Hematopoietic multipotent progenitor cell treated with erythropoietin and hydrocortisone succinate and interleukin-3 and kit ligand, for 15 days (in vitro differentiated cells): ENCODE data around the gene SREK1IP1.

Experiments used
- DNase-seq: peaks from one replicate; pipeline ENCODE4 v3.0.0-alpha.2; 2015; ENCODE audit warnings: low spot score

The SREK1IP1 gene

GRCh38 chr5:64768358-64769312 lies at the start of gene SREK1IP1, which contains the start of gene CWC27:
Gene SREK1IP1 (minus strand): TSS chr5:64768691. CDS start chr5:64768517, 174 bp downstream.
Gene CWC27 (plus strand): TSS chr5:64768930. CDS start chr5:64769147, 217 bp downstream.
- DNase-seq, result peak; percentile 91

- DNase-seq, result no peak
Measured at GRCh38 chr5:64818245-64818644, 49.8 kb upstream of the SREK1IP1 start.

DNA sequence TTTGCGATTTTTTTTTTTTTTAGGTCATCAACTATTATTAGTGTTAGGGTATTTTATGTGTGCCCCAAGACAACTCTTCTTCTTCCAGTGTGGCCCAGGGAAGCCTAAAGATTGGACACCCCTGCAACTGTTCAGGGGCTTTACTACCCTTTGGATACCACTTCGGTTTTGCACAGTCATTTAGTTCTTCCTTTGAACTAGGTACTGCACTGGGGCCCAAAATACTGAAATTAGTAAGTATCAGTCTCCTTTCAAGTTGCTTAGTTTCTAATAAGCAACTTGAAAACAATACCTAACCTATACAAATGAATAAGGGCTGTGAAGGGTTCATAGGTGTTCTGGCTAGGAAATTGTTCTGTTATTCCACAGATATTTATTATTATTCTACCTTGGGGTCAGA lies 45.6 kb upstream of the SREK1IP1 start:
- no peak for DNase-seq

- DNase-seq, result peak; percentile 52
Measured at GRCh38 chr5:64811050-64811640, 42.7 kb upstream of the SREK1IP1 start.

DNA sequence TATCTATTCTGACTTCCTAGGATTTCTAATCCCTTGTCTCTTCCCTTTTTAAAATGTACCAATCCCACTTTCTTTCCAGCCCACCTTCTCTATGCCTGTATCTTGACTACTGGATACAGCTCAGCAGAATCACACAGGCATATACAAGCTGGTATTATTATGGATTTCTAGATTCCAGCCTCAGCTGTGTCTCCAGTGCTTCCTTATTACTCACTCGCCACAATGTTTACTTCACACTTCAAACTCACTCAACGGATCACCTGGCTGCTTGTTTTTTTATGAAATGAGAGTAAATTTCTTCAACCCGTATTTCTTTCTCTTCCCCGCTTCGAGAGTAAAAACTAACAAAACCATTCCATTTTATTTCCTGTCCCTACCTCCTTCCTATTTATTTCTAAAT lies 39.0 kb upstream of the SREK1IP1 start:
- no peak for DNase-seq

DNA sequence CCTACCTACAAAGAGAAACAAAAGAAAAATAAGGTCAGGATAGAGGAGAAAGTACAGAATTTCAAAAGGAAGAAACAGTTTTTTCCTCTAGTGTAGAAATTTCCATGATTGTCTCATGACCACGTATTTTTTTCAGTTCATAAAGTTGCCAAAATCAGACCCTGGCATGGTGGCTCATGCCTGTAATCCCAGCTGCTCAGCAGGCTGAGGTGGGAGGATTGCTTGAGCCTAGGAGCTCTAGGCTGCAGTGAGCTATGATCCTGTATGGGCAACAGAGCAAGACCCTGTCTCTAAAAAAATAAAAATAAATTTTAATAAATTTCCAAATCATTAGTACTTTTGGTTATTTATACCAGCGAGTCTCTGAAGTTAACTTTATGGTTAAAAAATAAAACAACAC lies 38.0 kb upstream of the SREK1IP1 start:
- no peak for DNase-seq

DNA sequence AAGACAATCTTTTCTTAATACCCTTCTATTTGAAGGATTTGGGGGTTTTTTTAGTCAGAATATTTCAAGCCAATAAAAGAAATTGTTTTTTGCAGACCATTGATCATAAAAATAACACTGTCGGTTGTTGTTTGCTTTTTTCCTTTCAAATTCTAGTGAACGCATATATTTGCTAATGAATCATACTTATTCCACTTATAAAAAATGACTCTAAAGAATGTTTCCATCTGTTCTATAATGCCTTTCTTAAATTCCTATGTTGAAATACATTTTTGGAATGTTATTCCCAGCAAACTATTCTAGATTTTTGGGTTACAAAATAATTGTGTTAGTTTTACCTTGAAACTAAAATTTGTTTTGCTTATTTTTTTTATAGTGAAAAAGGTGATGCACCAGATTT lies 32.4 kb upstream of the SREK1IP1 start:
- DNase-seq, result no peak

DNA sequence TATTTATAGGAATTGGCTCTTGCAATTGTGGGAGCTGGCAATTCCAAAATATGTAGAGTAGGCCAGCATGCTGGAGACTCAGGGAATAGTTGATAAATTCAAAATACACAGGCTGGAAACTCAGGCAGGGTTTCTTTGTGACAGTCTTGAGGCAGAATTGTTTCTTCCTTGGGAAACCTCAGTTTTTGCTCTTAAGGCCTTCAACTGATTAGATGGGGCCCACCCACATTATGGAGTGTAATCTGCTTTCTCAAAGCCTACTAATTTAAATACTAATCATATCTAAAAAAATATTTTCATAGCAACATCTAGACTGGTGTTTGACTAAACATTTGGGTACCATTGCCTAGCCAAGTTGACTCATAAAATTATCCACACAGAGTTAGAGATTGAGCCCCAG lies 27.8 kb upstream of the SREK1IP1 start:
- no peak for DNase-seq

DNA sequence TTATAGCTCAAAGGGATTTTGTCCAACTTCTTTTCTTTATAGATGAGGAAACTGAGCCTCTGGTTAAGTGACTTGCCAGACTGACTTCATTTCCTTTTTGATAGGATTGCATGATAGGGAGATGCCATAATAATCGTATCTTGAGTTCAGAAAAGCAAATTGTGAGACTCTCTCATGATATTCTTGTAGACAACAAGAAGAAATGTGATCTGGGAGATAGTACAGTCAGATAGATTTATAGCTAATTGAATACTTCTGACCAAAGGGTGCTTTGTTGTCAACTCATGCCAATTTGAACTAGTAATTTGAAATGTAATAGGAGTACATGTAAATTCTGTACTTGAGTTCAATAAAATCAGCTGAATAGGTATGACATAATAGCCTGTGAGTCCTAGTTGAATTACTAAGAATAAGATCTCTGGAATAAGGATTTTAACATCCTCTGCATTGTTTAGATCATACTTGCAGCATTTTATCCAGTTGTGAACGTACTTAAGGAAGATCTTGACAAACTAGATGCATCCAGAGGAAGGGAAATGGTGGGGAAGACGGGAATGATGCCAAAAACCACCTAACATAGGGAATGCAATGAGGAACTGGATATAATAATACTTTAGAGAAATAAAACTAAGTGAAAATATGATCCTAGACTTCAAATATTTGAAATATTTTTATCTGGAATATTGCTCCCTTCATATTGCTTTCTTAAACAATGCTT lies 25.7 kb upstream of the SREK1IP1 start:
- no peak for DNase-seq

DNA sequence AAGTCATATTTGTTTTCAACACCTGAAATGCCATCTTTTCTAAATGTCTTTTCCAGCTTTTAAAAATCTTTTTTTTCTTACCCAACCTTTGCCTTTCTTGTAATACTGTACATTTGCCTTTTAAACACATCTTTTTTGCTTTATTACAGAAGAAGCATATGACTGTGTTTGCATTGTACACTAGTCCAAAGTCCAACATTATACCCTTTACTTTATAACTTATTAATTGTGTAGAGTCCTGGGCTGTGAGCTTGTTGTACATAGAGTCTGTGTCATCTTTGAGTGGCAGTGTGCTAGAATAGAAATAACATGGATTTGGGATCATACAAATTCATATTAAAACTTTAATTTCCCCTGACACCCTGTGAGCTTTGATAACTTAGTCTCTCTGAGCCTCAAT lies 24.0 kb upstream of the SREK1IP1 start:
- no peak for DNase-seq

GRCh38 chr5:64790210-64790609 lies 21.7 kb upstream of the SREK1IP1 start:
- no peak for DNase-seq

GRCh38 chr5:64789457-64789856 lies 21.0 kb upstream of the SREK1IP1 start:
- no peak for DNase-seq

GRCh38 chr5:64788156-64788555 lies 19.7 kb upstream of the SREK1IP1 start:
- no peak for DNase-seq

GRCh38 chr5:64786372-64786771 lies 17.9 kb upstream of the SREK1IP1 start:
- no peak for DNase-seq

GRCh38 chr5:64784451-64785025 lies 16.0 kb upstream of the SREK1IP1 start:
- DNase-seq, result peak; percentile 86

- no peak for DNase-seq
Measured at GRCh38 chr5:64775291-64775690, 6.8 kb upstream of the SREK1IP1 start.

DNA sequence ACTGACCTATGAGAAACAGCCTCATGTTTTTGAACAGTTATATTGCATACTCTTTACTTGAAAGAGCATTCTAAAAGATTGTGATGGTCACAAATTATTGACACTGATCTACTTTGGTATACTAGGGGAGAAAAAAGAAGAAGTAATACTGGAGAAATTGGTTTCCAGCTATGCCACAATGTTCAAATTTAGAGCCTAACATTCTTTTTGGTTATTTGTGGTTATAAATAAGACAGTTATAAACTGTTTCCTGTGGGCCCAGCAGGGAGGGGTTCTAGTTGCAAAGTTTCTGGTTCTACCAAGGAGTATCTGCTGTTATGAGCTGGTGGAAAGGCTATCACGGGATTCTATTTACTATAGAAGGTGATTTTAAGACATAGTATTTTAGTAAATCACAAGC lies 5.0 kb upstream of the SREK1IP1 start:
- DNase-seq, result no peak

DNA sequence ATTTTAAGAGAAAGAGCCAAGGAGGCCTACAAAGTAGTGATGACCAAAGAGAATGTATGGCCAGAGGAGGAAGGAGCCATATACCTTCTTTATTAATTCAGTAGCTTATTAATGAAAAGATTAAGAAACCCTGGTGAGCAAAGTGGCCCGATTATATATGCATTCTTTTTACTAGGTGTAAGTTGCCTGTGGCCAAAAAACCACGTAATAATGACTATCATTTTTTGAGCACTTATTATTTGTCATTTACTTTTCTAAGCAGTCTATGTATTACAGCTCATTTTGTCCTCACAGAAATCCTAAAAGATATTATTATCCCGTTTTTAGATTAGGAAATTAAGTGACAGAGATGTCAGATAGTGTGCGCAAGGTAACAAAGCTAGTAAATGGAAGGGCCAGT lies 3.2 kb upstream of the SREK1IP1 start:
- DNase-seq, result no peak

GRCh38 chr5:64769855-64770254 lies 1.4 kb upstream of the SREK1IP1 start:
- no peak for DNase-seq

GRCh38 chr5:64767959-64768357 lies 533 bp downstream of the SREK1IP1 start:
- DNase-seq, result no peak

DNA sequence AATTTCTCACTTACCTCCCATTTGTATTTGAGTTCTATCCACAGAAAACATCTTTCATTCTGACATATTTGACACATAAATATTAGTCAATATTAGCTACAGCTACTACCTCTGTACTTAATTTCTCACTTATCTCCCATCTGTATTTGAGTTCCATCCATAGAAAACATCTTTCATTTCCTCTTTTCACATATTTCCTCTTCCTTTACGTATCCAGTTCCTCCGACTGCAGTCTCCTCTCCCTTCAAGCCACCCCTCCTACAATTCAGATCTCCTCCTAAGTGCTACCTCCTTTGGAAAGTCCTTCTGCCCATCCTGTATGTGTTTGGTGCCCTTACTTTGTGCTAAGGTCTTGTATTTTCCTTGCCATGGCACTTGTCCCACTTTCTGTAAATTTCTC lies 1.6 kb downstream of the SREK1IP1 start:
- no peak for DNase-seq

GRCh38 chr5:64765804-64766504 lies 2.5 kb downstream of the SREK1IP1 start:
- no peak for DNase-seq
